Mesenchymal stem cell (in vitro differentiated cells and primary cell): ENCODE measurements around the gene CYP2J2.

ENCODE experiments used
- DNase-seq: peaks from one replicate; pipeline ENCODE4 v3.0.0-alpha.2; 2013
- H2AFZ ChIP-seq: one replicate; pipeline ENCODE4 v1.6.1; 2013; ENCODE audit warnings: low read depth, mild to moderate bottlenecking, control low read depth, inconsistent platforms, low read length, moderate library complexity
- H2AK5ac ChIP-seq: 2 replicates; pipeline ENCODE4 v1.6.1; 2013; ENCODE audit warnings: low read length, moderate library complexity, mild to moderate bottlenecking, inconsistent platforms; ENCODE audit not compliant: severe bottlenecking
- H2BK120ac ChIP-seq: one replicate; pipeline ENCODE4 v1.6.1; 2013; ENCODE audit warnings: low read depth, mild to moderate bottlenecking, inconsistent platforms, low read length, moderate library complexity
- H2BK12ac ChIP-seq, 2 experiments: one replicate each; pipeline ENCODE4 v1.6.1; 2013; ENCODE audit warnings: inconsistent platforms in 2 of 2, low read length in 2 of 2, mild to moderate bottlenecking in 2 of 2, moderate library complexity in 2 of 2, control low read depth in 1 of 2
- H2BK15ac ChIP-seq: one replicate; pipeline ENCODE4 v1.6.1; 2013; ENCODE audit warnings: mild to moderate bottlenecking, low read depth, inconsistent platforms; ENCODE audit not compliant: poor library complexity, severe bottlenecking
- H2BK5ac ChIP-seq: 2 replicates; pipeline ENCODE4 v1.6.1; 2013; ENCODE audit warnings: low read depth, mild to moderate bottlenecking, low read length, control low read depth, inconsistent platforms; ENCODE audit not compliant: poor library complexity, severe bottlenecking
- H3K14ac ChIP-seq, 2 experiments: one replicate each; pipeline ENCODE4 v1.6.1; 2013; ENCODE audit warnings: inconsistent platforms in 2 of 2, low read length in 2 of 2, control low read depth in 1 of 2, mild to moderate bottlenecking in 1 of 2, moderate library complexity in 1 of 2
- H3K18ac ChIP-seq, 2 experiments: one replicate each; pipeline ENCODE4 v1.6.1; 2013; ENCODE audit warnings: inconsistent platforms in 2 of 2, low read length in 2 of 2, control low read depth in 1 of 2, low read depth in 1 of 2, mild to moderate bottlenecking in 1 of 2
- H3K23ac ChIP-seq, 2 experiments: one replicate each; pipeline ENCODE4 v1.6.1; 2013; ENCODE audit warnings: inconsistent platforms in 2 of 2, low read length in 2 of 2, mild to moderate bottlenecking in 2 of 2, moderate library complexity in 2 of 2, control low read depth in 1 of 2
- H3K27ac ChIP-seq: 2 replicates; pipeline ENCODE4 v1.5.1; 2013; ENCODE audit warnings: mild to moderate bottlenecking, moderate library complexity, low read length, control low read depth, inconsistent platforms; ENCODE audit not compliant: poor library complexity, severe bottlenecking
- H3K27me3 ChIP-seq, 2 experiments: 2 replicates each; pipeline versions ENCODE4 v1.6.1 to v1.7.0; 2013; ENCODE audit warnings: low read length in 2 of 2, mild to moderate bottlenecking in 2 of 2, moderate library complexity in 2 of 2, control low read depth in 1 of 2, inconsistent platforms in 1 of 2; ENCODE audit not compliant: control insufficient read depth in 1 of 2, insufficient read depth in 1 of 2
- H3K36me3 ChIP-seq, 2 experiments: 2 replicates each; pipeline versions ENCODE4 v1.6.1 to v1.7.0; 2013; ENCODE audit warnings: low read length in 2 of 2, control low read depth in 1 of 2, inconsistent platforms in 1 of 2, low read depth in 1 of 2, mild to moderate bottlenecking in 1 of 2; ENCODE audit not compliant: insufficient read depth in 2 of 2, control insufficient read depth in 1 of 2
- H3K4ac ChIP-seq, 2 experiments: one replicate each; pipeline ENCODE4 v1.6.1; 2013; ENCODE audit warnings: inconsistent platforms in 2 of 2, low read length in 2 of 2, mild to moderate bottlenecking in 2 of 2, moderate library complexity in 2 of 2, control low read depth in 1 of 2, low read depth in 1 of 2
- H3K4me1 ChIP-seq: 2 replicates; pipeline ENCODE4 v1.6.1; 2013; ENCODE audit warnings: low read depth, low read length, control low read depth; ENCODE audit not compliant: control insufficient read depth, insufficient read depth
- H3K4me2 ChIP-seq: 2 replicates; pipeline ENCODE4 v1.6.1; 2013; ENCODE audit warnings: low read length, mild to moderate bottlenecking, inconsistent platforms; ENCODE audit not compliant: poor library complexity, severe bottlenecking
- H3K4me3 ChIP-seq, 2 experiments: 2 replicates each; pipeline versions ENCODE4 v1.5.1 to v1.7.0; 2013; ENCODE audit warnings: low read length in 2 of 2, mild to moderate bottlenecking in 2 of 2, control low read depth in 1 of 2, low read depth in 1 of 2; ENCODE audit not compliant: insufficient read depth in 1 of 2
- H3K79me1 ChIP-seq: replicated peaks from 2 replicates; pipeline ENCODE4 v1.6.1; 2013; ENCODE audit warnings: mild to moderate bottlenecking, control low read depth, low read length, inconsistent platforms; ENCODE audit not compliant: poor library complexity, severe bottlenecking
- H3K9ac ChIP-seq: 2 replicates; pipeline ENCODE4 v1.7.0; 2013; ENCODE audit warnings: mild to moderate bottlenecking, low read length, moderate library complexity
- H3K9me3 ChIP-seq: 2 replicates; pipeline ENCODE4 v1.7.0; 2013; ENCODE audit warnings: mild to moderate bottlenecking, low read length; ENCODE audit not compliant: control insufficient read depth
- H4K8ac ChIP-seq: one replicate; pipeline ENCODE4 v1.6.1; 2013; ENCODE audit warnings: inconsistent platforms, mild to moderate bottlenecking, low read length, moderate library complexity
- H4K91ac ChIP-seq: one replicate; pipeline ENCODE4 v1.6.1; 2013; ENCODE audit warnings: mild to moderate bottlenecking, low read length, inconsistent platforms
- WGBS: methylation state at CpG from one replicate; pipeline ENCODE4 v1.1.7; 2013; ENCODE audit warnings: mixed read lengths; 5-methylcytosine and 5-hydroxymethylcytosine counted together

Gene CYP2J2

GRCh38 chr1:59877108-59877682 lies 49.4 kb downstream of the CYP2J2 start:
- Histone ChIP-seq H3K4ac (no peak overlapping the region), H3K79me1 (no peaks in the 10 kb centered on the region), H3K36me3 (peaks cover 0 to 3% of the 10 kb centered on the region in 2 experiments), H3K23ac (no peak overlapping the region), H3K4me1 (no peaks in the 10 kb centered on the region), H4K8ac (no peak overlapping the region), H2AFZ (no peak overlapping the region), H2AK5ac (no peak overlapping the region), H3K4me3 (no peak overlapping the region), H3K9me3 (peaks cover 4% of the 10 kb centered on the region), H3K18ac (no peak overlapping the region), H3K27me3 (no peaks in the 10 kb centered on the region), H2BK5ac (no peak overlapping the region), H3K27ac (no peak overlapping the region), H2BK12ac (no peak overlapping the region), H3K9ac (no peak overlapping the region), H2BK15ac (no peak overlapping the region), H4K91ac (no peak overlapping the region), H2BK120ac (no peak overlapping the region), H3K14ac (no peak overlapping the region), H3K4me2 (no peak overlapping the region)
- no peak for DNase-seq
- 79% methylated on average over 2 of the region's 2 CpGs for WGBS

- Histone ChIP-seq H3K18ac (no peak overlapping the region), H3K4me2 (no peak overlapping the region), H3K4me1 (no peaks in the 10 kb centered on the region), H2BK12ac (no peak overlapping the region), H2BK15ac (no peak overlapping the region), H3K27me3 (no peaks in the 10 kb centered on the region), H3K9ac (no peak overlapping the region), H2AK5ac (no peak overlapping the region), H3K14ac (no peak overlapping the region), H4K8ac (no peak overlapping the region), H3K36me3 (peaks cover 0 to 3% of the 10 kb centered on the region in 2 experiments), H3K79me1 (no peaks in the 10 kb centered on the region), H2BK120ac (no peak overlapping the region), H3K4ac (no peak overlapping the region), H2BK5ac (no peak overlapping the region), H4K91ac (no peak overlapping the region), H3K4me3 (no peak overlapping the region), H3K23ac (no peak overlapping the region), H3K9me3 (no peaks in the 10 kb centered on the region), H3K27ac (no peak overlapping the region), H2AFZ (no peak overlapping the region)
- DNase-seq: no peak
Observed at GRCh38 chr1:59871746-59872145, 54.8 kb downstream of the CYP2J2 start.

GRCh38 chr1:59866462-59866861 lies 60.1 kb downstream of the CYP2J2 start:
- Histone ChIP-seq H4K8ac (no peak overlapping the region), H2BK5ac (no peak overlapping the region), H2BK12ac (no peak overlapping the region), H3K4me2 (no peak overlapping the region), H3K4me1 (no peaks in the 10 kb centered on the region), H3K14ac (no peak overlapping the region), H3K9ac (no peak overlapping the region), H3K4me3 (no peak overlapping the region), H3K79me1 (no peaks in the 10 kb centered on the region), H3K36me3 (no peaks in the 10 kb centered on the region), H2BK120ac (no peak overlapping the region), H3K4ac (no peak overlapping the region), H3K23ac (no peak overlapping the region), H2AK5ac (no peak overlapping the region), H3K27ac (no peak overlapping the region), H3K9me3 (no peaks in the 10 kb centered on the region), H3K27me3 (no peaks in the 10 kb centered on the region), H3K18ac (no peak overlapping the region), H2AFZ (no peak overlapping the region), H4K91ac (no peak overlapping the region), H2BK15ac (no peak overlapping the region)
- WGBS: no CpG with 5 or more reads among the region's 2 CpGs
- no peak for DNase-seq

DNA sequence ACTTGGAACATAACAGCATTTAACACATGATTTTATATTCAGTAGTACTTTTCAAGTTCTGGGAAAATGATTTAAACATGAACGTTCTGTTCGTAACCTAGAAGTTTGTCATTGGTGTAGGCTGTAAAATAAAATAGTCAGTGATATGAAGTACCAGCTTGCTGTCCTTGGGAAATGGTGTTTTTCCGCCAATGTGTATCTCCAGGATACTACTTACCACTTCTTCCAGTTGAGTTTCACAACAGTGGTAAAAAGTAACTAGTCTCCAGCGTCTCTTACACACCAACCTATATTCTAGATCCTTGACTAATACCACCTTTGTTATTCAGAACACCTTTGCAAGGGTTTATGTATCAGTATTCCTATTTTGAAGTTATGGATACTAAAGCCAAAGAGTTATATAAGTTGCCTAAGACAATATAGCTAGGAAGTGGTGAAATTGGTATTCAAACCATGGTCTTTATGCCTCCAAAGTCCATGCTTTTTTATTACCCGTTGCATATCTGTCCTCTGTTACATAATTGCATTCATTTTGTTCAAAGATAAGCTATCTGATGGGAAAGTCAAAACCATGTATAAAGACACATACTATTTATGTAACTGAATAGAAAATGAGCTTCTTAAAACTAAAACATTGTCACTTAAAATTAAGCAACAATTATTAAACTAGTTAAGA lies 68.8 kb downstream of the CYP2J2 start:
- H4K8ac ChIP-seq: no peak overlapping the region
- H2AK5ac ChIP-seq: no peak overlapping the region
- no peak overlapping the region for H2AFZ ChIP-seq
- H4K91ac ChIP-seq: no peak overlapping the region
- no peaks in the 10 kb centered on the region for H3K27me3 ChIP-seq
- no peak overlapping the region for H3K4ac ChIP-seq
- WGBS: 81% methylated on average over 5 of the region's 5 CpGs
- H3K27ac ChIP-seq: no peak overlapping the region
- no peak overlapping the region for H3K23ac ChIP-seq
- peaks cover 0 to 6% of the 10 kb centered on the region in 2 experiments for H3K36me3 ChIP-seq
- H3K4me1 ChIP-seq: no peaks in the 10 kb centered on the region
- no peak overlapping the region for H3K18ac ChIP-seq
- no peak overlapping the region for H3K4me2 ChIP-seq
- H3K4me3 ChIP-seq: no peak overlapping the region
- DNase-seq: no peak
- peaks cover 2% of the 10 kb centered on the region for H3K79me1 ChIP-seq
- H2BK120ac ChIP-seq: no peak overlapping the region
- no peak overlapping the region for H2BK5ac ChIP-seq
- no peak overlapping the region for H2BK15ac ChIP-seq
- H3K9ac ChIP-seq: no peak overlapping the region
- no peak overlapping the region for H2BK12ac ChIP-seq
- no peak overlapping the region for H3K14ac ChIP-seq
- H3K9me3 ChIP-seq: peaks cover 3% of the 10 kb centered on the region
